GM18505 (cell line): ENCODE measurements around the gene RAMP1.
"Not testable (repeated sequence)": the region's sequence is repeated elsewhere in the genome, so short reads cannot be mapped to it uniquely, and the experiment has no call there.

Experiments used
- ATAC-seq: cut with Tn5 transposase; IDR thresholded peaks from one replicate; pipeline ENCODE4 v1.9.1; 2021; ENCODE audit not compliant: unreplicated experiment
- POLR2A ChIP-seq: IDR thresholded peaks from 4 replicates; pipeline ENCODE4 v1.6.1; 2011; ENCODE audit warnings: borderline replicate concordance; ENCODE audit not compliant: insufficient read depth, insufficient read length; ENCODE audit errors: extremely low read depth

Gene RAMP1

DNA sequence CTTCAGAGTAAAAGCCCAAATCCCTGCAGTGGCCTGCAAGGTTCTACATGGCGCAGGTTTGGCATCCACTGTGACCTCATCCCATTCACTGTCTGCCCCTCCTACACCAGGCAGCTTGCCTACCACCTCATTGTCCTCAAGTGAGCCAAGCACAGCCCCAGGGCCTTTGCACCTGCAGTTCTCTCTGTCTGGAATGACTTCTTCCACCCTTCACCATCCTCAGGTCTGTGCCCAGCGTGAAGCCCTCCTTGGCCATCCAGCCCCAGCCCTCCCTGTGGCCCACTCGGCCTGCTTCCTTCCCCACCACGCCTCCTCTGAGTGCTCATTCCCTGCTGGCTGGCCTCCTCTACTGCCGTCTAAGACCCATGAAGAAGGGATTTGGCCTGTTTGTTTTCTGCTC, 74.8 kb downstream of the RAMP1 start:
- no peak for TF ChIP-seq POLR2A
- ATAC-seq, result no peak

DNA sequence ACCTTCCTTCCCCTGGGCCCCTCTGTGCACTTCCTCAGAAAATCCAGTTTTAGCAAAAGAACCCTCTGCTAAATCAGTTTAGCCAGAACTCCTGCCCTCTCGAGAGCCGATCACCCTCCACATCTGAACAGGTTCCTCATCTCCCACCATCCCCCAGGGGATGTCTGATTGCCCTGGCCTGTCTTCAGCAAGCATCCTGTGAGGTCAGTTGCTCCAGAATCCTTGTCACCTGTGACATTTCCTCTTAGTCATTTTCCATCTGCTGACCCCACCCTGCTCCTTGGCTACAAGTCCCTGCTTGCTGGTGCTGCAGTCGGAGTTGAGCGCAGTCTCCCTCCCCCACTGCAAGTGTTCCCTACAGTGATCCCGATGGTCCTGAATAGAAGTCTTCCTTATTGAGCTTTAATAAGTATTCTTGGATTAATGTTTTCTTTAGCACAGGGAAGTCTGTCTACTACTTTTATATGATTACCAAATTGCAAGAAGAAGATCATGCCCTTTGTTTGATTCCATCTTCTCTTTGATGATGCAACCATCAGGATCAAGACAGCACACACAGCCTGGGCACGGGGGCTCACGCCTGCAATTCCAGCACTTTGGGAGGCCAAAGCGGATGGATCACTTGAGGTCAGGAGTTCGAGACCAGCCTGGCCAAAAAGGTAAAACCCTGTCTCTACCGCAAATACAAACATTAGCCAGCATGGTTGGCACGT, 76.5 kb downstream of the RAMP1 start:
- no peak for ATAC-seq
- TF ChIP-seq POLR2A, result no peak

DNA sequence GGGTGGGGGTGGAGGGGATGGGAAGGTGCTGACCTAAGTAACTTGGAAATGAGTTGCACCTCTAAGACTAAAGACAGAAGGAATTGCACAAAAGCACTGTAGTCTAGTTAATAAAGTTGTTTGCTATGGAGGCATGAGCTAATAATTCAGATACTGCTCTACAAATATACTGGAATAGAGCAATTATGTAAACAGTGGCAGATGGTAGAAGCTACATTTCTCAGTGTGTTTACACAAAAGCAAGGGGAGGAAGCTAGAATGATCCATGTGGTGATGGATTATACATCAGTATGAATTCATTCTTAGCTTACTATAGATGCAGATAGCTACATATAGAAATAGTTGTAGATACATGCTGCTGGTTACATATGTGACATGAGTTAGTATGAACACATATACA, 79.8 kb downstream of the RAMP1 start:
- no peak for TF ChIP-seq POLR2A
- ATAC-seq, result no peak

DNA sequence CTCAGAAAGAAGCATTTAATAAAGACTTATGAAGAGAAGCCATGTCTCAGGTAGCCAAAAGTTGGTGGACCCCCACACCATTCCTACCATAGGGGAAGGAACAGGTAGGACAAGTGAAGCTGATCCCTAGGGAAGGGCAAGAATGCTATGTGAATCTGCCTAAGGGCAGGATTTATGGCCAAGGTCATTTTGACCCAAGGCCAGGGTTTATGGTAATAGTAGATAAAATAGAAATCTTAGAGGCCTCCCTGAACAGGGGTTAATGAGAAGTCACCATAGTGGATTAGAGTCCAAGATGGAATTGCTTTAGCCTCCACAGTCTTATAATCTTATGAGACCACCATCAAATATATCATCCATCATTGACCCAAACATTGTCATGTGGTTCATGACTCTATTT, 81.4 kb downstream of the RAMP1 start:
- TF ChIP-seq POLR2A, result no peak
- no peak for ATAC-seq

DNA sequence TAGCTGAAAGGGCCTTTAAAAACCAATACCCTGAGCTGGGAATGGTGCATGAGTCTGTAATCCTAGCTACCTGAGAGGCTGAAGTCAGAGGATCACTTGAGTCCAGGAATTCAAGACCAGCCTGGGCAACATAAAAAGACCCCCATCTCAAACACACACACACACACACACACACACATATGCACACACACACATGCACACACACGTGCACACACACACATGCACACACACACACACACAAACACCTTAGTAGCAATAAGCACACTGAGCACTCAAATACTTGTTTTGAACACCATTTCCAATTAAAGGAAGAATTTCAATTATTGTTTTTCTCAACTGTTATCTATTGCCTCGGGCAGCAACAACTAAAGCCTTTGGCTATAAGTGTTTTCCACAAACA, 81.8 kb downstream of the RAMP1 start:
- no peak for TF ChIP-seq POLR2A
- ATAC-seq, result no peak

DNA sequence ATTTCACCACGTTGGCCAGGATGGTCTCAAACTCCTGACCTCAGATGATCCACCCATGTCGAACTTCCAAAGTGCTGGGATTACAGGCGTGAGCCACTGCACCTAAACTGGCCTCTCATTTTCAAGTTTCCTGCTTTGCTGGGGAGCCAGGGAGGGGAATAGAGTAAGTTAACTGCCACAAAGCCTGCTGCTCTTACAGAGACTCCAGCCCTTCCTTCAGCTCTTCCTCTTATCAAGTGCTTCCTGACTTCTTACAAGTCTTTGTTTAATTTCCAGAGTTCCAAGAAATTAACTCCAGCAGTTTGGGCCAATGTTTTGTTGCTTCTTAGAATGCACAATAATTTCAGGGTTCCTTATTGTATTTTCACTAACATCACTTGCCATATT, 83.1 kb downstream of the RAMP1 start:
- no peak for TF ChIP-seq POLR2A
- ATAC-seq, result no peak

DNA sequence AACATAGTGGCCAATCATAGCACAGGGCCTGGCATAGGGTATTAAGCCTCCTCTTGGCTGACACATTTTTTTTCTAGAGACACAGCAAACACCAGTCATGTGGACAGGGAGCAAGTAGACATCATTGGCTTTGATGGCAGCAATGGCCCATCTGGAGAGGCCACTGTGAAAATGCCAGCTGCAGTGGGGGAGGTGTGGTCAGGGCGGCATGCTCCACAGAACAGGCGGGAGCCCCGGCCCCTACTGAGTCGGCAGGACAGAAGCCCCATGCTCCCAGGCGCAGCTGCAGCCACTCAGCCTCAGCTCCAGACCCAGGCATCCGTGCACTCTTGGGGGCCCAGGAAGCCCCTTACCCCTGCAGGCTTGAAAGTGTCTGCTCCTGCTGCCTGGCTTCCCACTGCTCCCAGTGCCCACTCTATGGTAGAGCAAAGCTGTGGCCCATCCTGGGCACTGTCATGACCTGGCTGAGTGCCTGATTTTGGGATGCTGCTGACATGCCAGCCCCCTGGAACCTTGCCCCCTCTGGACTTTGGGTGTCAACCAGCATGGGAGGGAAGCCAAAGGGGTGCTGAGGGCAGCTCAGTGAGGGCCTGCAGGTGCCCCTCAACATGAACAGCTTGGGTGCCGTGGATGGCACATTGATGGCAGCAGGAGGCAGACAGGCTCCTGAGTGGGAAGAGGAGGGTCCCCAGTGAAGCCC, 84.1 kb downstream of the RAMP1 start:
- ATAC-seq, result no peak
- TF ChIP-seq POLR2A, result no peak

DNA sequence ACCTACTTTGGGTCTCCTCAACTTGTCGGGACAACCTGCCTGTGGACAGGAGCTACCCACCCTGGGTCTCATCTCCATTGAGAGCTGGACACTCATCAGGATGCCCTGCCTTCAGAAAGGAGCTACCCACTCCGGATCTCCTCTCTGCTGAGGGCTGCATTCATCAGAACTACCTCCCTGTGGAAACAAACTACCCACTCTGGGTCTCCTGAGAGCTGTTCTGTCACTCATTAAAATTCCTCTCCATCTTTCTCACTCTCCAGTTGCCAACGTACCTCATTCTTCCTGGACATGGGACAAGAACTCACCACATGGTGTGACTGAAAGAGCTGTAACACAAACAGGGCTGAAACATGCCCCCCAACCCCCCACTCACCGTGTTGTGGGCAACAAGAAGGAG, 84.9 kb downstream of the RAMP1 start:
- no peak for ATAC-seq
- no peak for TF ChIP-seq POLR2A

DNA sequence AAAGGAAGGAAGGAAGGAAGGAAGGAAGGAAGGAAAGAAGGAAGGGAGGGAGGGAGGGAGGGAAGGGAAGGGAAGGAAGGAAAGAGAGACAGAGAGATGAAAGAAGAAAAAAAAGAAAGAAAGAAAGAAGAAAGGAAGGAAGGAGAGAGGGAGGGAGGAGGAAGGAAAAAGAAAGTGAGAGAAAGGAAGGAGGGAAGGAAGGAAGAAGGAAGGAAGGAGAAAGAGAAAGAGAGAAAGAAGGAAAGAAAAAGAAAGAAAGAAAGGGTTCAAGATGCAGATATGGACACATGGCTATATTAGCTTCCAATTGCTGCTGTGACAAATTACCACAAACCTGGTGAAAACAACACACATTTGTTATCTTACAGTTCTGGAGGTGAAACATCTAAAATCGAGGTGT, 87.0 kb downstream of the RAMP1 start:
- no peak for TF ChIP-seq POLR2A
- no peak for ATAC-seq

DNA sequence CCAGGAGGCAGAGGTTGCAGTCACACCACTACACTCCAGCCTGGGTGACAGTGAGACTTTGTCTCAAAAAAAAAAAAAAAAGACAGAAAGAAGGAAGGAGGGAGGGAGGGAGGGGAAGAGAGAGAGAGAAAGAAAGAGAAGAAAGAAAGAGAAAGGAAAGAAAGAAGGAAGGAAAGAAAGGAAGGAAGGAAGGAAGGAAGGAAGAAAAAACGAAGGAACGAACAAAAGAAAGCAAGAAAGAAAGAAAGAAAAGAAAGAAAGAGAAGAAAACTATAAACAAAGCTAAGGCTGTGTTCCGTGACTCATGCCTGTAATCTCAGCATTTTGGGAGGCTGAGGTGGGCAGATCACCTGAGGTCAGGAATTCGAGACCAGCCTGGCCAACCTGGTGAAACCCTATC, 91.9 kb downstream of the RAMP1 start:
- ATAC-seq, result not testable (repeated sequence)

DNA sequence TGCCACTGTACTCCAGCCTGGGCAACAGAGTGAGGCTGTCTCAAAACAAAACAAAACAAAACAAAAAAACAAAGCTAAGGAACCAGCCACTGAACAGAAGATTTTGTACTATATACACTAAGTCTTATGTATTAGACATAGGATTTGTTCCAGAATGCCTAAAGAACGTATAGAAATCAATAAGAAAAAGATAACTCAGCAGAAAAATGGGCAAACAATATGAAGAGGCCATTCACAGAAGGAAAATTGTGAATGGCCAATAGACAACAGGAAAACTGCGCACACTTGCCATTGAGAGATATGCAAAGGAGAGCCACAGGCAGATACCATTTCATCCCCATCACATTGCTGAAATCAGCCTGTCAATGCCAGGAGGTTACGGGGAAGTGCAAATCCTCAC, 92.5 kb downstream of the RAMP1 start:
- ATAC-seq, result no peak
- TF ChIP-seq POLR2A, result no peak

DNA sequence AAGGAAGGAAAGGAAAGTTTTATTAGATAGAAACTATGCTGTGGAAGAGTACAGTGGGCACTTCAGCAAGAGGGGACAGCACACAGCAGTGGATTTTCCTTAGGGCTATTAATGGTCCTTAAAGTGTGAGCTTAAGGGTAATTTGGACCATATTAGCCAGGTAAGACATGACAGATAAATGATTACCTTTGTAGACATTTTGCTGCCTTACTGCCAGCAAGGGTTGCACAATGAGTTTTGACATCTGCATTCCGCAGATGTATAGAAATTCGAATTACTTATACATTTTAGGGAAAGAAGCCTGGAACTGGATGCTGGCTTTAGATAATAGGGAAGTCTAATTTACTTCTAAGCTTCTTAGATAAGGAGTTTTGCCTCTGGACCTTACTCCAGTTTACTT, 93.4 kb downstream of the RAMP1 start:
- no peak for ATAC-seq
- TF ChIP-seq POLR2A, result no peak

DNA sequence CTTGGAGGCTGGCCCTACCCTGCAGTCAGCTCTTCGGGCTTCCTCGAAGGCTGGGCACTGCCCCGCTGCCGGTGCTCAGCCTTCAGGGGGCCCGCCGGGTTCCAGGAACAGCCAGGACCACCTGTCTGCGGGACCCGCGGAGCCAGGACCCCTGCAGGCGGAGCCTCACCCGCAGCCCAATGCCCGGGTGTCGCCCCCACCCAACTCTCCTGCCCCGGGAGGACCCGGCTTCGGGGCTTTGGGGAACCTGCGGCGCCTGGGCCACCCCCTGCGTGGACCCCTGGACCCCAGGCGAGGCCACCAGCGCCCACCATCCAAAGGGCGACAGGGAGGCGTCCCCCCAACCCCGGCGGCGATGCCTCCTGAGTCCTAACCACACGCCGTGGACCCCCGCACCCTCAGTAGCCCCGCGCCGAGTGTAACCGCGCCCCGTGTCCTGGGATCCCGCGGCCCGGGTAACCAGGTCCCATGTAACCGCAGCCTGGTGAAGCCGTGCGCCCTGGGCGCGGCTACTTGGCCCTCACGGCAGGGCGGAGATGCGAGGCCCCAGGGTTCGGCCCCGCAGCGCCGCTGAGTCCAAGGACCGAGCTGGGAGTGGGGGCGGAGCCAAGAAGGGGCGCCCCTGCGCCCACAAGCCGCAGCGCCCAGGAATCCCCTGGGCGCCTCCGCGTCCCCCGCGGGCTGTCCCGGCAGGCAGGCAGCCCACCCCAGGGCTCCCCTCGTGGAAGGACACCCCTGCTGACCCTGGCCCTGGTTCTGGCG, 96.4 kb downstream of the RAMP1 start:
- no peak for TF ChIP-seq POLR2A
- ATAC-seq, result no peak

DNA sequence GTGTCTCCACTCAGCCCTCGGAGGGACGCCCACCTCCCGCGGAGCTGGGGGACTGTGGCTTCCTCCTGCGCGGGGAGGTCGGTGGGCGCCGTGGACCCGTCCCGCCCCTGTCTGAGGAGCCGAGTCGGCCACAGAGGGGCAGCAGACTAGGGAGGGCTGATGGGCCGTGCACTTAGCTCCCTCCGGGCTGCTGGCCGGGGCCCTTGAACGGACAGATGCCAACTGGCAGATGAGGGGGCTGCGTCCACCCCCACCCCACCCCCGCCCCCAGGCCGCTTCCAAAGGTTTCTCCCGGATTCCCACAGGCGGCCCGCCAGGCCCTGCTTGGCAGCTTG, 96.9 kb downstream of the RAMP1 start:
- ATAC-seq, result no peak
- TF ChIP-seq POLR2A, result no peak
